NCI-H2029 (cell line): Measurements from ENCODE around the gene NMNAT1.
"Not testable (repeated sequence)": the region's sequence is repeated elsewhere in the genome, so short reads cannot be mapped to it uniquely, and the experiment has no call there.

Experiments used
- DNase-seq: peaks from one replicate; lab custom pipeline; 2025; lab: John Stamatoyannopoulos, UW

The NMNAT1 gene

DNA sequence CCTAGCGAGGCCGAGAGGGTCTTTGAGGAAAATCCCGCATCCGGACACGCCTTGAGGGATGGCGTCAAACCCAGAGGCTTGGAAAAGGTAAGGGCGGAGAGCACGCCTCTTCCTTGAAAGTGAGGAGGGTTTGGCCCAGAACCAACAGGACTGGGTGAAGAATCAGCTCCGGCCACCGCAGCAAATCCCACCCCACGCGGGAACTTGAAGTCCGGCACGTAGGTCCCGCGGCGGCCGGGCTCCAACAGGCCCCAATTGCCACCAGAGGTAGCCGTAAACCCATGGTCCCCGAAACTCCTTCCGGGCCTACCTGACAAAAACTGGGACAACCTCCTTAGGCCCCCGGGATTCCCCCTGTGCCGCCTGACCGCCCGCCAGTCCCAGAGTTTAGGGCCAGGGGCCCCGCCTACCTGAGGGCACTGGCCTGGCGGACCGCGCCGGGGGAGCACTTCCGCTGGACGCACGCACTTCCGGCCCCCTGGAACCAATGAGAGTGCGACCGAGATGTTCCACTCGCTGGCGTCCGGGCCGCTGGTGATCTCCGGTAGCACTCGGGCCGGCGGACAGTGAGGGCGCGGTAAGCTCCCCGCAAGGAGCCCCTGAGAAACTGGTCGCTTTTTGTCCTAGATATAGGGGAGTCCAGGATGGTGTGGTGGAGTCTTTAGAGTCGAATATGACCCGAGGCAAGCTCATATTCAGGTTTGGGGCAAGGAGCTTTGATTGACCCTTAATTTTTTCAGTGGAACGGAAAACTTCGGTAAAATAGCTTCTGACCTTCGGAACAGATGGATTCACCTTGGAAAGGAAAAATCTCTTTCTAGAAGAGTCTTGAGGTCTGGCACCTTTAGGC, at the start of gene NMNAT1, which contains the start of gene LZIC:
Gene NMNAT1, plus strand, starts transcription at position 537 of the 850 bp plus-strand sequence. CDS start 28,599 bp downstream, outside the sequence.
Gene LZIC, minus strand, starts transcription at position 453 of the 850 bp plus-strand sequence. CDS start 6,772 bp downstream, outside the sequence.
- DNase-seq: peak; percentile 83

DNA sequence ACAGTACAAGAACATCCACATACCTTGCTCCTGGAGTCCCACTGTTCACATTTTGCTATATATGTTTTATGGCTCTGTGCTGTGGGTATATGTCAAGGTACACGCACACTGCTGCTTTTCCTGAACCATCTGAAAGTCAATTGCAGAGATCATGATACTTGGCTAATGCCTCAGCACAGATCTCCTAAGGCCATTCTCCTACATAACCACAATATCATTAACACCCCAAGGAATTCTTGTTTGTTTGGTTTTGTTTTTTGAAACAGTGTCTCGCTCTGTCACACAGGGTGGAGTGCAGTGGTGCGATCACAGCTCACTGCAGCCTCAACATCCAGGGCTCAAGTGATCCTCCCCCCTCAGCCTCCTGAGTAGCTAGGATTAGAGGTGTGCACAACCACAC, 49.2 kb upstream of the NMNAT1 start:
- DNase-seq: no peak

DNA sequence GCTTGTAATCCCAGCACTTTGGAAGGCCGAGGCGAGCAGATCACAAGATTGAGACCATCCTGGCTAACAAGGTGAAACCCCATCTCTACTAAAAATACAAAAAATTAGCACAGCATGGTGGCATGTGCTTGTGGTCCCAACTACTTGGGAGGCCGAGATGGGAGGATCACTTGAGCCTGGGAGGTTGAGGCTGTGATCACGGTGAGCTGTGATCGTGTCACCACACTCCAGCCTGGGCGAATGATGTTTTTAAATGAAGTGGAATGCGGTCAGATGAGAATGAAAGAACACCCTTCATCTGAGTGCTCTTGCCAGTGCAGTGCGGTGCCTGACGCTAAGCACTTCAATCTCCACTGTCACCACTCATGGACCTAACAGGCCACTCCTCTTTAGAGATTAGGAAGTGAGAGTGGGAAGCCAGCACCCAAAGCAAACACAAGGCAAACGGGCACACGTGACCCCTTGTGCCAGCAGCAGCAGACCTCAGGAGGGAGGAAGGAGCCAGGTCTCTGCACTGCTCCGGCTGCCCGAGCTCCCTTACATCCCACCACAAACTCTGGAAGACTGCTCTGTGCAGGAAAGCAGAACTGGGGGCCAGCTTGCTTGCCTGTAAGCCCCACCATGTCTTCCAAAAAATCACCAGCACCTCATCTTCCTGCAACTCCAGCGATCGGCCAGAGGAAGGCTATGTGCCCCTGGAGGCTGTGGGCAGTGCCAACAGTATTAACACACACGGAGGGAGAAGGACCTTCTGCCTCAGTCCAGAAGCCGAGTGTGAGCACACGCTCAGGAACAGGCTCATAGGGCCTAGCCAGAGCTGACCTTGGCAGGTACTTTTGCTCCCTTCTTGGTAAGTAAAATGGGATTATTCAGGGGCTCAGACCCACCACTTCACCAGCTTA, 42.9 kb upstream of the NMNAT1 start:
- peak; percentile 96 for DNase-seq

DNA sequence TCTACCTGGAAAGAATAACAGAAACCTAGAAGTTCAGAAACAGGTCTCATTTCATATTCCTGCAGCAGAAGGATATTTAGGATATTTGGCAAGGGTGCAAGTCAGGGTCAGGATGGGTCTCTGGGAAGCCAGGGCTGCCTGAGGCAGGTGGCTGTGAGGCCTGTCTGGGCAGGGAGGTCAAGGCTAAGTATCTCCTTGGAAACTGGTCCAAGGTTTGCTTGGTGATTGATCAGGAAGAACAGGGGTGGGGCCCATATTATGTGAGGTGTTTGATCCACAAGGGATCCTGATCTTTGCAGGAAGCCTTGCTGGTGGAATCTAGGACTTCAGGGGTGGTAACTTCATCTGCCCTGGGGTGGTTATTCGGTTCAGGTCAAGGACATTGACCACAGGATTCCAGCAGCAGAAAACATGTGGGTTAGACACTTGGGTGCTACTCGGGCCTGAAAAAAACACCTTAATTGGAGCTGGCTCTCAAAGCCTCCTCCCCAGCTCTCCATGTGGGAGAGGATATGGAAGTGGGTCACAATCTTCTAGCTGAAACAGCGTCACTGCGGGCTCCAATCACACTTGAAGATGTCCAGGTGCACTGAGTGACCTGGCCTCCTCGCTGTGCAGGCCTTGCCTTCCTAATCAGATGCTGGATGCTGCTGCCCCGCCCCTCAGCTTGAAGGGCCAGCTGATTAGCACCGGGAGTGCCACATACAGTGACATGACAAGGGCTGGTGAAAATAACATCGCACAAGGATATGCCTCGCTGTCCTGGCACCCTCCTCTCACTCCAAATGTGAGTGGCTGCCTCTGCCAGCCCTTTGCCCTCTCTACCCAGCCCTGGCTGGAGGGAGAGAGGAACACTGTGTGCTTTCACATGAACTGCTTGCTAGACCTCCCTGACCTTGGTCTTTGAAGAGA, 41.9 kb upstream of the NMNAT1 start:
- no peak for DNase-seq

DNA sequence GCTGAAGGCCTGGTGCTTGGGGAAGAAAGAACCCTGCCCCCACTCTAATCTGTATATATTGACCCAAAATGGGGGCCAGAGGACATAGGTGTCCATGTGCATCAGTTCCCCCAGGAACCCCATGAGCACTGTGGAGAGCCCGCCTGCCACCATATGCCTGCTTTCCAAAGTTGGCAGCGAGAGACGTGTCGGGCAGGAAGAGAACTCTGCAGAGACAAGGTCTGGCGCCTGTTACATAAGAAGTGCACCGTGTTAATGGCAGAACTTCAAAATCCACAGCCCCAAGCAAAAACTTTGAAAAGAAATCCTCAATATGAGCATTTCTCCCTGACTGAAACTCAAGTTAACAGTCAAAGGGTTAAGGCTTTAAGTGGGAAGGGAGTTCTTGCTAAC, 41.2 kb upstream of the NMNAT1 start:
- DNase-seq: no peak

DNA sequence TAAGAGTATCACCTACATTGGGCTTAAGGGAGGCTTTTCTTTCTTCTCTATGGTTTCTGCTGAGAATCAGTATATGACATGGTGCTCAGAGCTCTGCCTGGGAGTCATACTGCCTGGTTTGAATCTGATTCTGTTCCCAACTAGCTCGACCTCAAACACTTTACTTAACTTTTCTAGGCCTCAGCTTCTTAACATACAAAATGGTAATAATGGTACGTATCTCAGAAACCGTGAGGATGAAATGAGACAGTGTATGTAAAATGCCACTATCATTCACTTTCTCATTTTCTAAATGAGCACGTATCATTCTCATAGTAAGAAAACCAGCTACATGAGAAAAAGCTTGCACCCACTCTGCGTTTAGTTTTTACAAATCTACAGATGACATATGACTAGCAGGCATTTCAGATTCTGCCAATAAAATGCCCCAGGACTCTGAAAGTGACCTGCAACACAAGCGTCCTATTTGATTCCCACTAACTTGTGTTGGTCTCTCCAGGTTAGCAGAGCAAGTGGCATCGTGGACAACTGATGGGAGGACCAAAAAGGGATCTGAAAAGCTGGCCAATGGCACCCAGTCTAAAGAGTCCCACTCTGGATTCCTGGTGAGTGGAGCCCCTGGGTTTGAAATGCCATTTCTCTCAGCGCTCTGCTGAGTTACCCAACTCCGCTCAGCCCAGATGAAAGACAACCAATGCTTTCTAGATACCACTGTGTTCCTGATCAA, 39.3 kb upstream of the NMNAT1 start:
- DNase-seq: no peak

DNA sequence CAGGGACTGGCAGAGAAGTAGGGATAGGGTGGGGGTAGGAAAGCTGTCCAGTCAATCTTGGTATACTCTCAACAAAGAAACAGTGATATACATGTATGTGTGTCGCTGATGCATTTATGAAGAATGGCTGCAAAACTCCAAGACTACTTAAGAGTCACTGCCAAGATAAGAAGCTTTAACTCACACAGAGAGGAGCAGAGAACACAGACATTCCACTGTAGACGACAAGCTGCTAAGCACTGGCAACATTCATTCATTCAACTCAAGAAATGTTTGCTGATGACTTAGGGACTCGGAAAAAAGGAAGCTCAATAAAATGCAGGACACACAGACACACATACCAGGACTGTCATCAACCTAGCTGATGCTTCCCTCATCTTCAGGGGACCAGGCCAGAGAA, 38.7 kb upstream of the NMNAT1 start:
- no peak for DNase-seq

DNA sequence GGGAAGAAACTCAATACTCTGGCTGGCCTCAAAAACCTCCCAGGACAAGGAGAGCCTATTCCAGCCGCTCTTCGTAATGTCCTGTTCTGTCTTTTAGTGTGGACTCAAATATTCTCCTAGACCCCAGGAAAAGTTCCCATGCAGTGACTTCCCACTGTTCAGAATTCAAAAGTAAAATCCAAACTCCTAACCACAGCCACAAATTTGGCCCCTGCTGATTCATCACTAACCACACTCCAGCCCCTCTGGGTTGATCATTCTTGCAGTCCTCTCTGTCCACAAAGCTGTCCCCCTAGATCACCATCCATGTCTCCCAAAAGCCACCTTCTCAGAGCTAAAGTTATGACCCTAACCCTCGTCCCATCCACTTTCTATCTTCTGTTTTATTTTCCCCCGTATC, 38.3 kb upstream of the NMNAT1 start:
- no peak for DNase-seq

DNA sequence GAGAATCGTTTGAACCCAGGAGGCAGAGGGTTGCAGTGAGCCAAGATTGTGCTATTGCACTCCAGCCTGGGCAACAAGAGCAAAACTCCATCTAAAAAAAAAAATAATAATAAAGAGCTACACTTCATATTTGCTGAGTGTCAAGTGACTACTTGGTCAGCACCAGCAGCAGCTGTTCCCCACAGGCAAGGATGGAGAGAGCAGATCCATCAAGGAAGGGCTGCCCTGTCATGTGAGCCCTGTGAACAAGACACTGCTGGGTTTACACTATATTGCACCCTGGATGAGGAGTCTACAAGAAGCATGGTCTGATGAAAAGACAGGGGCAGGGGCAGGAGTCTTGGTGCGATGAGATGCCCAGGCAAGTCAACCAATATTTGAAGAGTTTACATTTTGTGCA, 36.8 kb upstream of the NMNAT1 start:
- DNase-seq: no peak

DNA sequence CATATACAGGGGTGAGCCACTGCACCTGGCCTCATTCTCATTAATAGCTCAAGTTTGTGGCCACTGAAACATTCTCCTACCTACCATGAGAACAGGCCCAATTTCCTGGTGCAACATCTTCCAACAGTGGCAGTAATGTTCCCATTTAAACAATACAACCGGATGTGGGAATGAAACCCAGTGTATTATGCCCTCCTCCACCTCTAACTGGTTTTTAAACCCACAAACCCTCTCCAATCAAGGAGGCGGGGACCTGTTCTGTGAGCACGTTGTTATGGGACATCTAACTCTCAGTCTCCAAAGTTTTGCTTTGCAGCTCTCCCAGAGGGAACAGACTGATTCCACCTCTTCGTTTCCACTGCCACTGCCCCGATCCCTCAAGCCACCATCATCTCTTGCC, 35.8 kb upstream of the NMNAT1 start:
- DNase-seq: no peak

DNA sequence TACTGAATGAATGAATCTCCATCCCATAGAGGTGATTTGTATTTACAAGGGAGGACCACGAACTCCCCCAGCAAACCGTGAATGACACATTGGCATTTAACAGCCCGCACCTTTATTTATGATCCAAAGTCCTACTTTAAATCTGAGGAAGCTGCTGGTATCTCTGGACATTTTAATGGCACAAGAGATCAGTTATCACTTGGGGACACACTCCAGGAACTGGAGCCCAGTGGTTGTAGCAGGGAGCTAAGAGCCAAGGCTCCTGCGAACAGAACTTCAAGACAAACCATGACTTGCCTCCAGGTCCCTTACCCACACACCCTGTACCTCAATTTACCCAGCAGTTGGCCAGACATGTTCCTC, 34.4 kb upstream of the NMNAT1 start:
- no peak for DNase-seq

DNA sequence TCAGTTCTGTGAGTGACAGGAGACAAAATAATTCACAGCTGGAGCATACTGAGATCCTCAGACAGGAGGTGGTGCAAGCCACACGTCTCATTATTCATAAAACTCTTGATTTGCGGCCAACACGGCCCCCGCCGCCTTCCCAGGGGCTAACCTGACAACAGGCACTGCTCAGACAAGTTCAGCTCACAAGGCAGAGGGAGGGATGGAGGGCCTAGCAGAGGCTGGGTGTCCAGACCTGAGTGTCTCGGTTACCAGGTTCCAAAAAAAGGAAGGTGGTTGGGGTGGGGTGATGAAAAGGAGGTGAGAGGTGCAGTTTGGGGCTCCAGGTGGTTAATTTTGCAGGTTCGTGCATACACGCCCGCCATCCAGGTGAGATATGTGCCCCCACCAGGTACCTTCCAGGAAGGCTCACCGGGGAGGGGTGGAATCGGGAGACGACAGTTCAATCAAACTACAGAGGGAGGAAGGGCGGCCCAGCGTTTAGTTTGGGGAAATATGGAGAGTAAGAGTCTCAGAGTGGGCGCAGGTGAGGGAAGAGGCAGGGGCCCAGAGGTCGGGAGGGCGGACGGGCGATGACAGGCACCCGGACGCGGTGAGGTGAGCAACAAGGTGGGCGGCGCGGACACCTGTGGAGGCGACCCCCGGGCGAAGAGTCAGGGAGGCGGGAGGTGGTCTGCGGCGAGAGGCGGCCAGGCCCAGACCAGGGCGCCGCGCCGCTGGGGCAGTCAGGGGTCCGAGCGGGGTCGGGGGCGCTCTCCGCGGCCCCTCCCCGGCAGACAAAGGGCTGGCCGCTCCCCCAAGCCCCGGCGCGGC, 33.8 kb upstream of the NMNAT1 start:
- no peak for DNase-seq

DNA sequence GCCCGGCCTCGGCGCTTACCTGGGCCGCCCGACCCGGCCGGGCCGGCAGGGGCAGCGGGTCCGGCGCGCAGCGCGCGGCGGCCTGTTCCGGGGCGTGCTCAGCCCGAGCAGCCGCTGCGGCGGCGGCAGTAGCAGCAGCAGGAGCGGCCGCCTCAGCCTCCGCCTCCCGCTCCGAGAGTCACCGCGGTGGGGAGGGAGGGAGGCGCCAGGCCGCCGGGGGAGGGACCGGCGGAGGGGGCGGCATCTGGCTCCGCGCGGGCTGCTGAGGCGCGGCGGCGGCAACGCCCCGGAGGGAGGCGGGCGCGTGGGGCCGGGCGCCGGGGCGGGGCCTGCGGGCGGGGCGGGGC, 33.2 kb upstream of the NMNAT1 start, which contains the start of gene CTNNBIP1:
Gene CTNNBIP1, minus strand, starts transcription at position 194 of the 347 bp plus-strand sequence. CDS start 38,205 bp downstream, outside the sequence.
- DNase-seq: no peak

DNA sequence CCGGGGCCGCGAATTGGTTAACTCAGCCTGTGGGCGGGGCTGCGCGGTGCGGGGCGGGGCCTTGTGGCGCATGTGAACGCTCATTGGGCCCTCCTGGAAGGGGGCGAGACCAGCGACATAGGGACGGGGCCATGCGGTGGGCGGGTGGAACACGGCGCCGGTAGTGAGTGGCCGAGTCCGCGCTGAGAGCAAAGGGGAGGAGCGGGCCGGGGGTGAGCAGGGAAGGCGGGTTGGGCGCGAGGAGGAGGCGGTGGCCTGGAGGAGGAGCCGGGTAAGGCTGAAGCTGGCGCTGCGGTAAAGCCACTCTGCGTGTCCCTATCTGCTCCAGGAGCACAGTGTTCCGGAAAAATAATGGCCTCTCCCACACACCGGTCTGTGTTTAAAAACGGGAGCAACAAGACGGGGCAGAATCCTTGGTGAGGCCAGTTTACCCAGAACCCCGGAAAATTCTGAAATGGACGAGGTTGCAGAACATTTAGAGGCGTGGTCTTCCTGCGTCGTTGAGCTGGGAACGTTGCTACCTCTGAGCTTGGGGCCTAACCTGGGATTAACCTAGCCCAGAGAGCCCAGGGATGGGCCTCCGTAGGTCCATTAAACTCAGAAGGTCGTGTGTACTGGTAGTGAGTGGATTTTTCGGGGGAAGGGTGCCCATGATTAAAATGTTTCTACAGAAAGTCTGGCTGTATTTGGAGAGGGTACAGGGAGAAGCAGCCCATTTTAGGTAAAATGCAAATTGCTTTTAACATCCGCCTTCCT, 32.7 kb upstream of the NMNAT1 start:
- DNase-seq: peak; percentile 97

DNA sequence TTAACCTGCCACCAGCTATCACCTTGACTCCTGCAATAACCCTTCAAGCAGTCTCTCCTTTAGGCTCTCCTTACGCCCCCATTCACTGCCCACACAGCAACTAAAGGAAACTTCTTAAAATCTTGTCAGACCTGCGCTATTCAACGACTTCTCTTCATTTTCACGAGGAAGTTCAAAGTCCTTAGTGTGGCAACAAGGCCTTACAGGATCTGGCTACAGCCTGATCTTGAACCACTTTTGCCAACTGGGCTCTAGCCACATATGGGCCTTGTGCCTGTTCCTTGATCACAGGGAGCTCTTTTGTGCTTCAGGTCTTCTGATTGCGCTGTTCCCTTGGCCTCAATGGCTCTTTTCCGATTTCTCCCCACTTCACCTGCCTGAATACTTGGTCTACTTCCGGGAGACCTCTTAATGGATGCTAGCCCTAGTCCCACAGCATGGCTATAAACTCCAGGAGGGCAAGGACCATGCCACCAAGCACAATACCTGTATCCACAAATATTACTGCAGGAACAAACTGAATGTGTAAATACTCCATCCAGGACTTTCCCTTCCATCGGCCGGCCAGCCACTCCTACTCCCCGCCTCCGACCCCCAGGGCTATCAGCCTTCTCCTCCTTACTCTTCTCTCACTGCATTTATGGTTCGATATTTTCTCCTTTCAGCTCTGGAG, 30.9 kb upstream of the NMNAT1 start:
- no peak for DNase-seq

DNA sequence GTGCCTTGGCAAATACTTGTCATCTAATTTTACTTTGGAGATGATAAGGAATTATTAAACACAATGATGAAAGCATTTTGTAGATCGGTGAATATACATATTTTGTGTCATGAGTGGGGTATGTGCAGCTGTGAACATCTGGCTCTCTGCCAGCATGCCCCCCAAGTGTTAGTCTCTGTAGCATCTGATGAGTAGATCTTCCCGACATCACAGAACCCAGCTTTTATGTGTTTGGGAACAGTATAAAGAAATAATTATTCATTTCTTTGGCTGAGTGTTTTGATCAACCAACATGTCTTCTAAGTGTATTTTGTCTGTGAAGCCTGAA, 28.7 kb upstream of the NMNAT1 start:
- no peak for DNase-seq

DNA sequence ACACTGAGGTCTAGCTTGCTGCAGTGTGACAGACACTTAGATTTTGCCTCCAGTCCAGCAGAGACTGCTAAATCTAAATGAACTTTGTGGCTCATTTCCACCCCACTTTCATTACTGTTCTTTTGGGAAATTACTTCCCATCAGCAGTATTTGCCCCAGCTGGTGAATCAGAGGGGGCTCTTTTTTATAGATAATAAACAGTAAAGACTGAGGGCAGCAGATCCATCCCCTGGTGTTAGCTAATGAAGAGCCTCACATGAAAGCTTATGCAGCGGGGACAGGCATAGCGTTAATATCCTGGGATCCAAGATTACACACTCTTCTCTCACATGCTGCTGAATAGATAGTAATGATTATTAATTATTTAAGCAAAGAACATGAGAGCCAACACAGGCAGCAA, 26.8 kb upstream of the NMNAT1 start:
- no peak for DNase-seq

DNA sequence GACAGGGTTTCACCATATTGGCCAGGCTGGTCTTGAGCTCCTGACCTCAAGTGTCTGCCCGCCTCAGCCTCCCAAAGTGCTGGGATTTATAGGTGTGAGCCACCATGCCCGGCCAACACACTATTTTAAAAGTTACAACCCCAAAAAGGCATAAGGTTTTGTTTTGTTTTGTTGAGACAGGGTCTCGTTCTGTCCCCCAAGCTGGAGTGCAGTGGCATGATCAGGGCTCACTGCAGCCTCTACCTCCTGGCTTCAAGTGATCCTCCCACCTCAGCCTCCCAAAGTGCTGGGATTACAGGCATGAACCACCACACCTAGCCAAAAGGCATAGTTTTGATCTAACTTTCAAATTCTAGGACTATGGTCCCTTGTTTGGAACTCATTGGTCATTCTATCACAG, 25.8 kb upstream of the NMNAT1 start:
- not testable (repeated sequence) for DNase-seq

DNA sequence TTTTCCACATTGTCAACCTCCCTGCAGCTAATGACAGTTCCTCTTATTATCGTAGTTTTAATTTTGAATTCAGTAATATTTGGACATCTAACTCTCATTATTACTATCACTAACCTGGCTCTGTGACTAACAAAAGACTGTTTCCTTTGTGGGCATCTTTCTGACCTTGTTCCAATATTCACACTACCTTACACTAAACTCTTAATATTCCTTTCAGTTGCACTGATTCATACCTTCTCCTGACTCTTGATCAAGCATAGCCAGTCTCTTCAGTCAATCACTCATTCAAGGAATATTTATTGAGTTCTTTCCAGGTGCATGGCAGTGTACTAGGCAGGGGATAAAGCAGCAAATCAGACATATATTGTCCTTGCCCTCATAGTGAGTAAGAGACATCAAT, 25.4 kb upstream of the NMNAT1 start:
- DNase-seq: no peak
